ENCODE data around the gene CRYZL1. TPM values are rescaled to one million over a fixed set of nuclear protein-coding genes. Genes with fewer than 3 reads are reported as not detected.

Gene CRYZL1
- total RNA-seq, 1 donor, result 25.8 TPM

DNA sequence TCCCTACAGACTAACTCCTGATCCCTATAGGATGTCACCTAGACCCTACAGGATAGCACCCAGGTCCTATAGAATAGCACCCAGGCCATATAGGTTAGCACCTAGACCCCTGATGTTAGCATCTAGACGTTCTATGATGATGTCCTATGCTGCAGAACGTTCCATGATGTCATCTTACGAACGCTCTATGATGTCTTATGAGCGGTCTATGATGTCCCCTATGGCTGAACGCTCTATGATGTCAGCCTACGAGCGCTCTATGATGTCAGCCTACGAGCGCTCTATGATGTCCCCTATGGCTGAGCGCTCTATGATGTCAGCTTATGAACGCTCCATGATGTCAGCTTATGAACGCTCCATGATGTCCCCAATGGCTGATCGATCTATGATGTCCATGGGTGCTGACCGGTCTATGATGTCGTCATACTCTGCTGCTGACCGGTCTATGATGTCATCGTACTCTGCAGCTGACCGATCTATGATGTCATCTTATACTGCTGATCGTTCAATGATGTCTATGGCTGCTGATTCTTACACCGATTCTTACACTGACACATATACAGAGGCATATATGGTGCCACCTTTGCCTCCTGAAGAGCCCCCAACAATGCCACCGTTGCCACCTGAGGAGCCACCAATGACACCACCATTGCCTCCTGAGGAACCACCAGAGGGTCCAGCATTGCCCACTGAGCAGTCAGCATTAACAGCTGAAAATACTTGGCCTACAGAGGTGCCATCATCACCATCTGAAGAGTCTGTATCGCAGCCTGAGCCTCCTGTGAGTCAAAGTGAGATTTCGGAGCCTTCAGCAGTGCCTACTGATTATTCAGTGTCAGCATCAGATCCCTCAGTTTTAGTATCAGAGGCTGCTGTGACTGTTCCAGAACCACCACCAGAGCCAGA, 89.2 kb downstream of the CRYZL1 start:
- H3K4me3 ChIP-seq (ENCODE audit: low read depth, low read length), result no peak overlapping the region
- TF ChIP-seq, protein P1, sequence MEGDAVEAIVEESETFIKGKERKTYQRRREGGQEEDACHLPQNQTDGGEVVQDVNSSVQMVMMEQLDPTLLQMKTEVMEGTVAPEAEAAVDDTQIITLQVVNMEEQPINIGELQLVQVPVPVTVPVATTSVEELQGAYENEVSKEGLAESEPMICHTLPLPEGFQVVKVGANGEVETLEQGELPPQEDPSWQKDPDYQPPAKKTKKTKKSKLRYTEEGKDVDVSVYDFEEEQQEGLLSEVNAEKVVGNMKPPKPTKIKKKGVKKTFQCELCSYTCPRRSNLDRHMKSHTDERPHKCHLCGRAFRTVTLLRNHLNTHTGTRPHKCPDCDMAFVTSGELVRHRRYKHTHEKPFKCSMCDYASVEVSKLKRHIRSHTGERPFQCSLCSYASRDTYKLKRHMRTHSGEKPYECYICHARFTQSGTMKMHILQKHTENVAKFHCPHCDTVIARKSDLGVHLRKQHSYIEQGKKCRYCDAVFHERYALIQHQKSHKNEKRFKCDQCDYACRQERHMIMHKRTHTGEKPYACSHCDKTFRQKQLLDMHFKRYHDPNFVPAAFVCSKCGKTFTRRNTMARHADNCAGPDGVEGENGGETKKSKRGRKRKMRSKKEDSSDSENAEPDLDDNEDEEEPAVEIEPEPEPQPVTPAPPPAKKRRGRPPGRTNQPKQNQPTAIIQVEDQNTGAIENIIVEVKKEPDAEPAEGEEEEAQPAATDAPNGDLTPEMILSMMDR (IDR thresholded peaks at IDR 0.05; ENCODE audit: insufficient read depth, low read length), result no peak
- DNase-seq (ENCODE audit: low read depth), result no peak

DNA sequence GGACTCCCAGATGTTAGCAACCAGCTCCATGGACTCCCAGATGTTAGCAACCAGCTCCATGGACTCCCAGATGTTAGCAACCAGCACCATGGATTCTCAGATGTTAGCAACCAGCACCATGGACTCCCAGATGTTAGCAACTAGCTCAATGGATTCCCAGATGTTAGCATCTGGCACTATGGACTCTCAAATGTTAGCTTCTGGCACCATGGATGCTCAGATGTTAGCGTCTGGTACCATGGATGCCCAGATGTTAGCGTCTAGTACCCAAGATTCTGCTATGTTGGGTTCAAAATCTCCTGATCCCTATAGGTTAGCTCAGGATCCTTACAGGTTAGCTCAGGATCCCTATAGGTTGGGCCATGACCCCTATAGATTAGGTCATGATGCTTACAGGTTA, 89.9 kb downstream of the CRYZL1 start:
- no peak overlapping the region for H3K4me3 ChIP-seq (ENCODE audit: low read depth, low read length)
- TF ChIP-seq, protein P1 (IDR thresholded peaks at IDR 0.05; ENCODE audit: insufficient read depth, low read length), result no peak
- DNase-seq (ENCODE audit: low read depth), result no peak

DNA sequence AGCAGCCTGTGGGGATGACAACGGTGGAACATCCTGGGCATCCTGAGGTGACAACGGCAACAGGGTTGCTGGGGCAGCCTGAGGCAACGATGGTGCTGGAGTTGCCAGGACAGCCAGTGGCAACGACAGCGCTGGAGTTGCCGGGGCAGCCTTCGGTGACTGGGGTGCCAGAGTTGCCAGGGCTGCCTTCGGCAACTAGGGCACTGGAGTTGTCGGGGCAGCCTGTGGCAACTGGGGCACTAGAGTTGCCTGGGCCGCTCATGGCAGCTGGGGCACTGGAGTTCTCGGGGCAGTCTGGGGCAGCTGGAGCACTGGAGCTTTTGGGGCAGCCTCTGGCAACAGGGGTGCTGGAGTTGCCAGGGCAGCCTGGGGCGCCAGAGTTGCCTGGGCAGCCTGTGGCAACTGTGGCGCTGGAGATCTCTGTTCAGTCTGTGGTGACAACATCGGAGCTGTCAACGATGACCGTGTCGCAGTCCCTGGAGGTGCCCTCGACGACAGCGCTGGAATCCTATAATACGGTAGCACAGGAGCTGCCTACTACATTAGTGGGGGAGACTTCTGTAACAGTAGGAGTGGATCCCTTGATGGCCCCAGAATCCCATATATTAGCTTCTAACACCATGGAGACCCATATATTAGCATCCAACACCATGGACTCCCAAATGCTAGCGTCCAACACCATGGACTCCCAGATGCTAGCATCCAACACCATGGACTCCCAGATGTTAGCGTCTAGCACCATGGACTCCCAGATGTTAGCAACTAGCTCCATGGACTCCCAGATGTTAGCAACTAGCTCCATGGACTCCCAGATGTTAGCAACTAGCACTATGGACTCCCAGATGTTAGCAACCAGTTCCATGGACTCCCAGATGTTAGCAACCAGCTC, 90.5 kb downstream of the CRYZL1 start:
- DNase-seq (ENCODE audit: low read depth), result no peak
- TF ChIP-seq, protein P1 (IDR thresholded peaks at IDR 0.05; ENCODE audit: insufficient read depth, low read length), result no peak
- H3K4me3 ChIP-seq (ENCODE audit: low read depth, low read length), result no peak overlapping the region

DNA sequence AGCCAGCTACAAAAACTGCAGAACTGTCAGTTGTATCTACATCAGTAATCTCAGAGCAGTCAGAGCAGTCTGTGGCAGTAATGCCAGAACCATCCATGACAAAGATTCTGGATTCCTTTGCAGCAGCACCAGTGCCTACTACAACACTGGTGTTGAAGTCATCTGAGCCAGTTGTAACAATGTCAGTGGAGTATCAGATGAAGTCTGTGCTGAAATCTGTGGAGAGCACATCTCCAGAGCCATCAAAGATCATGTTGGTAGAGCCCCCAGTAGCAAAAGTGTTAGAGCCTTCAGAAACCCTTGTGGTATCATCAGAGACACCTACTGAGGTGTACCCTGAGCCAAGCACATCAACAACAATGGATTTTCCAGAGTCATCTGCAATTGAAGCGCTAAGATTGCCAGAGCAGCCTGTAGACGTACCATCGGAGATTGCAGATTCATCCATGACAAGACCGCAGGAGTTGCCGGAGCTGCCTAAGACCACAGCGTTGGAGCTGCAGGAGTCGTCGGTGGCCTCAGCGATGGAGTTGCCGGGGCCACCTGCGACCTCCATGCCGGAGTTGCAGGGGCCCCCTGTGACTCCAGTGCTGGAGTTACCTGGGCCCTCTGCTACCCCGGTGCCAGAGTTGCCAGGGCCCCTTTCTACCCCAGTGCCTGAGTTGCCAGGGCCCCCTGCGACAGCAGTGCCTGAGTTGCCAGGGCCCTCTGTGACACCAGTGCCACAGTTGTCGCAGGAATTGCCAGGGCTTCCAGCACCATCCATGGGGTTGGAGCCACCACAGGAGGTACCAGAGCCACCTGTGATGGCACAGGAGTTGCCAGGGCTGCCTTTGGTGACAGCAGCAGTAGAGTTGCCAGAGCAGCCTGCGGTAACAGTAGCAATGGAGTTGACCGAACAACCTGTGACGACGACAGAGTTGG, 91.4 kb downstream of the CRYZL1 start:
- H3K4me3 ChIP-seq (ENCODE audit: low read depth, low read length), result no peak overlapping the region
- TF ChIP-seq, protein P1 (IDR thresholded peaks at IDR 0.05; ENCODE audit: insufficient read depth, low read length), result no peak
- DNase-seq (ENCODE audit: low read depth), result no peak

DNA sequence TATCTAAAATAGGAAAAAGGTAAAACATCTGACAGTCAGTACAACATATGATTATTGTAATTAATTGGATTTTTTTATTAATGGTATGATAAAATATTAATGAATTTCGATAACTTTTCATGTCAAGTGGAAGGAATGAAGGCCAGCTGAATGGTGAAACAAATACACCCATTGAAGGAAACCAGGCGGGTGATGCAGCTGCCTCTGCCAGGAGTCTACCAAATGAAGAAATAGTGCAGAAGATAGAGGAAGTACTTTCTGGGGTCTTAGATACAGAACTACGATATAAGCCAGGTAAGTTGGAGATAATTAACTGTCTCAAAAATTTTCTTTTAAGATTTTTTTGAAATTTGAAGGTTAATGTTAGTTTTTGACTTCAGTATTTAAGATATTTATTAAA, 95.5 kb downstream of the CRYZL1 start:
- DNase-seq (ENCODE audit: low read depth), result no peak
- TF ChIP-seq, protein P1 (IDR thresholded peaks at IDR 0.05; ENCODE audit: insufficient read depth, low read length), result no peak
- H3K4me3 ChIP-seq (ENCODE audit: low read depth, low read length), result no peak overlapping the region

Data from fibroblast of the aortic adventitia (primary cell).